ENCODE measurements around the gene STX18. TPM values are rescaled to one million over a fixed set of nuclear protein-coding genes. Genes with fewer than 3 reads are reported as not detected.
A peak's percentile ranks its signal among the peaks of the same experiment; 100 is the strongest.

The STX18 gene
- total RNA-seq, 1 experiment from 2014 or later, result 20.9 TPM

DNA sequence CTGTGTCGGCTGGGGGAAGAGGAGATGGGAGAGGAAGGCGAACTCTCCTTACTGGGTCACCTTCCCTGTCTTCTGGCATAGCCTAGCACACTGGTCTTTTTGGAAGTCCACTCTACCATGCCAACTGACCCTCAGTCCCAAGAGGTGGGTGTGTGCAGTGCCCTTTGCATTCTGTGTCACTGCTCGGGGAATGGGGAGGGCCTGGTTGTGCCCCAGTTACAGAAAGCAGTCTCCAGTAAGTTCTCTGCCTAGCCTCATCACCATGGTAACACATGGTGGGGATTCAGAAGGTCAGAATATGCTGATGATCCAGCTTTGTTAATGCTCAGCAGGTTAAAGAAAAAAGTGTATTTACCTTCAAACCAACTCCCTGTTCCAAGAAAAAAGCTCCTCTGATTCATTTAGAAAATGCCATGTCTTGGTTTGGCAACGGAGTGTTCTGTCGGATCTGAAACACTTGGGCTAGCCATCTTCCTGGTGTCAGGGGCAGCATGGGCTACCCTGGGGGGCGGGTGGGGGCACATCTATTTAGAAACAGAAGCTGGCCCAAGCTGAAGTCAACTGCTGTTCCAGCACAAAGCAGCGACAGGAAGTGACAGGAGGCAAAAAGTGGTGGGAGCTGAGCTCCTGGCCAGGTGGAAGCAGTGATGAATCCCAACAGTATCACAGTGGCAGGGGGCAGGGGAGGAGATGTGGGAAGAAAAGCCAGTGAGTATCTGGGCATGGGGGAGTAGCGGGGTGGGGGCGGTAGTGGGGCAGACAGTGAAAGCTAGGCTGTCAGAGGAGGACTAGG is 117.9 kb downstream of the STX18 start:
- Histone ChIP-seq H2BK120ac (ENCODE audit: low read depth, low read length, poor library complexity, severe bottlenecking) (no peak overlapping the region), H3K79me2 (ENCODE audit: insufficient read depth, low read length) (no peaks in the 10 kb centered on the region), H3K4ac (ENCODE audit: low read depth, low read length) (no peak overlapping the region), H2BK15ac (ENCODE audit: low read depth, low read length) (no peak overlapping the region), H4K8ac (replicated peaks; ENCODE audit: insufficient read length, low read depth, low read length) (no peak overlapping the region), H3K23me2 (ENCODE audit: insufficient read length, low read depth, low read length, poor library complexity, severe bottlenecking) (no peaks in the 10 kb centered on the region), H4K5ac (ENCODE audit: insufficient read length, low read depth, low read length) (no peak overlapping the region), H3T11ph (ENCODE audit: low read length) (no peak overlapping the region), H2BK5ac (ENCODE audit: insufficient read length, low read length) (no peak overlapping the region), H3K27ac (ENCODE audit: insufficient read length, low read depth, low read length) (no peak overlapping the region), H3K23ac (ENCODE audit: insufficient read length, low read depth, low read length) (no peak overlapping the region), H3K27me3 (ENCODE audit: insufficient read depth, low read length) (no peaks in the 10 kb centered on the region), H4K20me1 (ENCODE audit: control insufficient read depth, insufficient read depth, insufficient read length) (peaks cover 2% of the 10 kb centered on the region), H3K56ac (ENCODE audit: insufficient read length, low read depth, low read length) (no peak overlapping the region), H3K4me1 (ENCODE audit: insufficient read depth, low read length) (peaks cover 34% of the 10 kb centered on the region), H3K18ac (ENCODE audit: insufficient read length, low read depth, low read length) (no peak overlapping the region), H3K9me3 (ENCODE audit: control insufficient read depth, low read depth, low read length) (no peaks in the 10 kb centered on the region), H3K4me2 (ENCODE audit: insufficient read depth, insufficient read length, low read length) (no peak overlapping the region), H3K14ac (ENCODE audit: insufficient read depth, low read length) (0 out of 2 replicates have a peak overlapping the region, but pooled peaks have one; percentile 52), H2AK5ac (ENCODE audit: insufficient read length, low read length) (no peak overlapping the region), H3K9ac (ENCODE audit: extremely low read depth, insufficient read length, low read length) (no peak overlapping the region), H2BK12ac (ENCODE audit: insufficient read length, low read depth, low read length) (no peak overlapping the region), H3K79me1 (ENCODE audit: insufficient read depth, low read depth, low read length, poor library complexity, severe bottlenecking) (no peaks in the 10 kb centered on the region), H2AFZ (ENCODE audit: low read length) (no peak overlapping the region), H2BK20ac (ENCODE audit: low read depth, low read length, poor library complexity, severe bottlenecking) (no peak overlapping the region), H4K91ac (ENCODE audit: insufficient read length, low read depth, low read length) (no peak overlapping the region)
- Mint-ChIP-seq H3K36me3 (ENCODE audit: insufficient read depth in 1 of 3, low read depth in 3 of 3) (peaks cover 9 to 33% (median 28%) of the 10 kb centered on the region in 3 experiments), H3K27me3 (ENCODE audit: low read depth) (peaks cover 8% of the 10 kb centered on the region; the same call in 1 of the 2 replicates), H3K27ac (peak overlapping the region; percentile 57 to 85 (median 63); a peak in 6 of 7 replicates), H3K9me3 (no peaks in the 10 kb centered on the region), H3K4me1 (peaks cover 52 to 54% of the 10 kb centered on the region in 2 experiments), H3K4me3 (peak overlapping the region in 1 of 2 experiments; percentile 34; a peak in 1 of 5 replicates)
- no peak for DNase-seq
- no CpG with 5 or more reads among the region's 9 CpGs for WGBS (ENCODE audit: extremely low coverage, insufficient read length, low lambda C conversion rate)
- TF ChIP-seq, protein P1, sequence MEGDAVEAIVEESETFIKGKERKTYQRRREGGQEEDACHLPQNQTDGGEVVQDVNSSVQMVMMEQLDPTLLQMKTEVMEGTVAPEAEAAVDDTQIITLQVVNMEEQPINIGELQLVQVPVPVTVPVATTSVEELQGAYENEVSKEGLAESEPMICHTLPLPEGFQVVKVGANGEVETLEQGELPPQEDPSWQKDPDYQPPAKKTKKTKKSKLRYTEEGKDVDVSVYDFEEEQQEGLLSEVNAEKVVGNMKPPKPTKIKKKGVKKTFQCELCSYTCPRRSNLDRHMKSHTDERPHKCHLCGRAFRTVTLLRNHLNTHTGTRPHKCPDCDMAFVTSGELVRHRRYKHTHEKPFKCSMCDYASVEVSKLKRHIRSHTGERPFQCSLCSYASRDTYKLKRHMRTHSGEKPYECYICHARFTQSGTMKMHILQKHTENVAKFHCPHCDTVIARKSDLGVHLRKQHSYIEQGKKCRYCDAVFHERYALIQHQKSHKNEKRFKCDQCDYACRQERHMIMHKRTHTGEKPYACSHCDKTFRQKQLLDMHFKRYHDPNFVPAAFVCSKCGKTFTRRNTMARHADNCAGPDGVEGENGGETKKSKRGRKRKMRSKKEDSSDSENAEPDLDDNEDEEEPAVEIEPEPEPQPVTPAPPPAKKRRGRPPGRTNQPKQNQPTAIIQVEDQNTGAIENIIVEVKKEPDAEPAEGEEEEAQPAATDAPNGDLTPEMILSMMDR (conservative IDR thresholded peaks at IDR 0.05), result no peak
